Esophagus muscularis mucosa (tissue), 4 donors: ENCODE data around the gene PEAR1. TPM values are rescaled to one million over a fixed set of nuclear protein-coding genes. Genes with fewer than 3 reads are reported as not detected.

ENCODE experiments used
- DNase-seq: peaks from one replicate; pipeline ENCODE4 v3.0.0-alpha.2; 2017; ENCODE audit errors: extremely low spot score
- H3K27ac ChIP-seq, 4 donors: fragments of 200-600 bp; sonication (generic); replicated peaks in 1 of 4; 1 replicate in 3 of 4; 2 replicates in 1 of 4; pipeline ENCODE4 v1.5.1; 2016 to 2019; ENCODE audit warnings: mild to moderate bottlenecking in 1 of 4
- H3K27me3 ChIP-seq, 4 donors: fragments of 200-600 bp; sonication (generic); one replicate each; pipeline versions ENCODE4 v1.5.1 to v1.6.0; 2016 to 2019
- H3K36me3 ChIP-seq, 4 donors: fragments of 200-600 bp; sonication (generic); one replicate each; pipeline ENCODE4 v1.5.1; 2016 to 2019
- H3K4me1 ChIP-seq, 4 donors: fragments of 200-600 bp; sonication (generic); one replicate each; pipeline ENCODE4 v1.5.1; 2016 to 2019
- H3K4me3 ChIP-seq, 4 donors: fragments of 200-600 bp; sonication (generic); 1 replicate in 2 of 4; 2 replicates in 2 of 4; pipeline ENCODE4 v1.5.1; 2016 to 2019; ENCODE audit warnings: mild to moderate bottlenecking in 4 of 4, moderate library complexity in 1 of 4
- H3K9me3 ChIP-seq, 4 donors: fragments of 200-600 bp; sonication (generic); 1 replicate in 3 of 4; 2 replicates in 1 of 4; pipeline ENCODE4 v1.5.1; 2016 to 2019
- EP300 ChIP-seq: sonication (generic); formaldehyde crosslinking; IDR thresholded peaks from one replicate; pipeline ENCODE4 v1.6.1; 2017; ENCODE audit warnings: antibody characterized with exemption
- POLR2A ChIP-seq: fragments of 450-650 bp; IDR thresholded peaks from one replicate; pipeline ENCODE4 v1.6.1; 2017; ENCODE audit warnings: antibody characterized with exemption, moderate library complexity, mild to moderate bottlenecking, low read depth
- POLR2AphosphoS5 ChIP-seq, 2 donors: sonication (generic); formaldehyde crosslinking; IDR thresholded peaks; one replicate each; pipeline ENCODE4 v1.6.1; 2017; ENCODE audit warnings: antibody characterized with exemption in 2 of 2
- WGBS: methylation state at CpG from one replicate; pipeline ENCODE4 v1.1.5; 2018; 5-methylcytosine and 5-hydroxymethylcytosine counted together
- intact Hi-C: fragments of 100-400 bp; cut with DNase I; formaldehyde crosslinking; loops from one replicate; pipeline ENCODE4 v1.15.1; 2023
- total RNA-seq, 4 donors: library from RNA; depleted of rRNA; stranded (reverse); fragments of >200 nt; gene quantifications; one replicate each; pipeline versions ENCODE4 v1.1.0 to v1.2.1, GENCODE V29; 2016
- TF ChIP-seq, protein P1 (sequence below), 3 experiments: fragments of 200-600 bp in 2 of 3; fragments of 450-650 bp in 1 of 3; sonication (generic) in 2 of 3; IDR thresholded peaks; one replicate each; pipeline ENCODE4 v1.5.1; 2017 to 2019; ENCODE audit warnings: antibody characterized with exemption in 3 of 3, mild to moderate bottlenecking in 2 of 3, moderate library complexity in 1 of 3

PEAR1 gene
- total RNA-seq, 4 donors from 2014 or later: 6.1 to 13.6 (median 10.9) TPM

GRCh38 chr1:156908955-156909354, 15.4 kb downstream of the PEAR1 start:
- intact Hi-C loops: no loop called here
- TF ChIP-seq POLR2AphosphoS5 (IDR thresholded peaks at IDR 0.05) (no peak), EP300 (no peak), POLR2A (no peak)
- TF ChIP-seq, protein P1, sequence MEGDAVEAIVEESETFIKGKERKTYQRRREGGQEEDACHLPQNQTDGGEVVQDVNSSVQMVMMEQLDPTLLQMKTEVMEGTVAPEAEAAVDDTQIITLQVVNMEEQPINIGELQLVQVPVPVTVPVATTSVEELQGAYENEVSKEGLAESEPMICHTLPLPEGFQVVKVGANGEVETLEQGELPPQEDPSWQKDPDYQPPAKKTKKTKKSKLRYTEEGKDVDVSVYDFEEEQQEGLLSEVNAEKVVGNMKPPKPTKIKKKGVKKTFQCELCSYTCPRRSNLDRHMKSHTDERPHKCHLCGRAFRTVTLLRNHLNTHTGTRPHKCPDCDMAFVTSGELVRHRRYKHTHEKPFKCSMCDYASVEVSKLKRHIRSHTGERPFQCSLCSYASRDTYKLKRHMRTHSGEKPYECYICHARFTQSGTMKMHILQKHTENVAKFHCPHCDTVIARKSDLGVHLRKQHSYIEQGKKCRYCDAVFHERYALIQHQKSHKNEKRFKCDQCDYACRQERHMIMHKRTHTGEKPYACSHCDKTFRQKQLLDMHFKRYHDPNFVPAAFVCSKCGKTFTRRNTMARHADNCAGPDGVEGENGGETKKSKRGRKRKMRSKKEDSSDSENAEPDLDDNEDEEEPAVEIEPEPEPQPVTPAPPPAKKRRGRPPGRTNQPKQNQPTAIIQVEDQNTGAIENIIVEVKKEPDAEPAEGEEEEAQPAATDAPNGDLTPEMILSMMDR (IDR thresholded peaks at IDR 0.05): no peak
- DNase-seq: no peak
- H3K27me3 ChIP-seq: peaks cover 0 to 55% (median 0%) of the 10 kb centered on the region in 4 donors
- H3K9me3 ChIP-seq: no peaks in the 10 kb centered on the region
- WGBS: 64% methylated on average over 10 of the region's 10 CpGs
- peaks cover 17 to 32% (median 24%) of the 10 kb centered on the region in 4 donors for H3K4me1 ChIP-seq
- H3K36me3 ChIP-seq: peaks cover 4 to 89% (median 27%) of the 10 kb centered on the region in 4 donors
- no peak overlapping the region for H3K4me3 ChIP-seq
- no peak overlapping the region for H3K27ac ChIP-seq

- DNase-seq: no peak
- intact Hi-C loops: no loop called here
- H3K4me3 ChIP-seq: no peak overlapping the region
- peaks cover 4 to 94% (median 32%) of the 10 kb centered on the region in 4 donors for H3K36me3 ChIP-seq
- TF ChIP-seq POLR2AphosphoS5 (IDR thresholded peaks at IDR 0.05): no peak
- no peaks in the 10 kb centered on the region for H3K9me3 ChIP-seq
- H3K27ac ChIP-seq: no peak overlapping the region
- peaks cover 0 to 61% (median 0%) of the 10 kb centered on the region in 4 donors for H3K27me3 ChIP-seq
- WGBS: 83% methylated on average over 2 of the region's 5 CpGs
- peaks cover 12 to 25% (median 23%) of the 10 kb centered on the region in 4 donors for H3K4me1 ChIP-seq
Measured at GRCh38 chr1:156909671-156910070, 16.2 kb downstream of the PEAR1 start.

- Histone ChIP-seq H3K27me3 (peaks cover 0 to 66% (median 0%) of the 10 kb centered on the region in 4 donors), H3K9me3 (no peaks in the 10 kb centered on the region), H3K4me1 (peaks cover 10 to 23% (median 19%) of the 10 kb centered on the region in 4 donors), H3K4me3 (no peak overlapping the region), H3K36me3 (peaks cover 4 to 94% (median 35%) of the 10 kb centered on the region in 4 donors), H3K27ac (no peak overlapping the region)
- no peak for DNase-seq
- intact Hi-C loops: no loop called here
- TF ChIP-seq, protein P1 (IDR thresholded peaks at IDR 0.05): peak; percentile 56 to 94 (median 85)
- no peak for TF ChIP-seq POLR2AphosphoS5 (IDR thresholded peaks at IDR 0.05)
- 48% methylated on average over 8 of the region's 18 CpGs for WGBS
Measured at GRCh38 chr1:156910309-156910782, 16.8 kb downstream of the PEAR1 start.

GRCh38 chr1:156911577-156912298, 18.2 kb downstream of the PEAR1 start:
- no peak overlapping the region for H3K4me3 ChIP-seq
- peaks cover 9 to 22% (median 18%) of the 10 kb centered on the region in 4 donors for H3K4me1 ChIP-seq
- no peak for DNase-seq
- peaks cover 4 to 96% (median 33%) of the 10 kb centered on the region in 4 donors for H3K36me3 ChIP-seq
- no peak overlapping the region for H3K27ac ChIP-seq
- WGBS: 66% methylated on average over 5 of the region's 6 CpGs
- peaks cover 0 to 57% (median 0%) of the 10 kb centered on the region in 4 donors for H3K27me3 ChIP-seq
- TF ChIP-seq, protein P1 (IDR thresholded peaks at IDR 0.05): no peak
- TF ChIP-seq EP300 (no peak), POLR2AphosphoS5 (IDR thresholded peaks at IDR 0.05) (no peak), POLR2A (no peak)
- intact Hi-C loops: no loop called here
- H3K9me3 ChIP-seq: no peaks in the 10 kb centered on the region

- H3K27ac ChIP-seq: no peak overlapping the region
- intact Hi-C loops: no loop called here
- 86% methylated on average over 2 of the region's 2 CpGs for WGBS
- peaks cover 0 to 51% (median 0%) of the 10 kb centered on the region in 4 donors for H3K27me3 ChIP-seq
- no peaks in the 10 kb centered on the region for H3K9me3 ChIP-seq
- peaks cover 3 to 21% (median 15%) of the 10 kb centered on the region in 4 donors for H3K4me1 ChIP-seq
- no peak overlapping the region for H3K4me3 ChIP-seq
- peaks cover 4 to 93% (median 30%) of the 10 kb centered on the region in 4 donors for H3K36me3 ChIP-seq
- no peak for TF ChIP-seq EP300
- TF ChIP-seq, protein P1 (IDR thresholded peaks at IDR 0.05): no peak
- DNase-seq: no peak
Measured at GRCh38 chr1:156912310-156912709, 18.8 kb downstream of the PEAR1 start.
